Kidney (tissue), 14 donors: ENCODE measurements around the gene IL10RB. TPM values are rescaled to one million over a fixed set of nuclear protein-coding genes. Genes with fewer than 3 reads are reported as not detected.

ENCODE experiments used
- DNase-seq, 5 donors: peaks; one replicate each; pipeline ENCODE4 v3.0.0-alpha.2; 2013 to 2020
- FAIRE-seq: peaks from 2 replicates; lab custom pipeline; 2012; peaks lifted over from hg19 to GRCh38; lab: Jason Lieb, UNC
- H3K27ac ChIP-seq, 2 donors: one replicate each; pipeline ENCODE4 v1.7.0; 2013; ENCODE audit warnings: low read depth in 2 of 2, low read length in 2 of 2, inconsistent platforms in 1 of 2
- H3K27me3 ChIP-seq: one replicate; pipeline ENCODE4 v1.7.1; 2013; ENCODE audit warnings: low read length, inconsistent platforms; ENCODE audit not compliant: control insufficient read depth, insufficient read depth
- H3K36me3 ChIP-seq, 3 donors: one replicate each; pipeline versions ENCODE4 v1.7.0 to v1.7.1; 2013; ENCODE audit warnings: low read length in 3 of 3, control low read depth in 1 of 3, inconsistent platforms in 1 of 3; ENCODE audit not compliant: insufficient read depth in 3 of 3, control insufficient read depth in 2 of 3
- H3K4me1 ChIP-seq, 3 donors: one replicate each; pipeline versions ENCODE4 v1.7.0 to v1.7.1; 2013; ENCODE audit warnings: low read length in 3 of 3, inconsistent platforms in 1 of 3, low read depth in 1 of 3; ENCODE audit not compliant: control insufficient read depth in 2 of 3, insufficient read depth in 2 of 3
- H3K4me3 ChIP-seq, 3 donors: one replicate each; pipeline versions ENCODE4 v1.7.0 to v1.8.1; 2013; ENCODE audit warnings: low read length in 3 of 3, control low read depth in 1 of 3, inconsistent platforms in 1 of 3
- H3K9ac ChIP-seq, 3 donors: one replicate each; pipeline versions ENCODE4 v1.7.0 to v1.7.1; 2013; ENCODE audit warnings: low read length in 3 of 3, control low read depth in 1 of 3, inconsistent platforms in 1 of 3
- H3K9me3 ChIP-seq, 3 donors: one replicate each; pipeline versions ENCODE4 v1.7.0 to v1.7.1; 2013; ENCODE audit warnings: low read length in 3 of 3, control low read depth in 1 of 3, inconsistent platforms in 1 of 3; ENCODE audit not compliant: control insufficient read depth in 2 of 3, insufficient read depth in 1 of 3
- CTCF ChIP-seq: IDR thresholded peaks from 3 replicates; pipeline ENCODE4 v1.5.1; 2012; ENCODE audit warnings: mild to moderate bottlenecking, moderate library complexity, borderline replicate concordance; ENCODE audit not compliant: insufficient read depth; ENCODE audit errors: extremely low read depth
- intact Hi-C: fragments of 100-400 bp; cut with DNase I; formaldehyde crosslinking; loops from one replicate; pipeline ENCODE4 v1.11.1; 2022
- polyA plus RNA-seq: library from polyadenylated mRNA; stranded (reverse); fragments of 350-450 nt; fragmentation: Illumina TruSeq; extraction: RNeasy Lipid Tissue Mini Kit (QIAGEN cat#74804); gene quantifications from one replicate; pipeline ENCODE4 v1.2.3, GENCODE V29; 2014; ENCODE audit warnings: low read depth, low replicate concordance; ENCODE audit not compliant: insufficient read depth
- total RNA-seq: library from RNA; stranded (reverse); fragmentation: NEBNext Ultra II Directional; extraction: Animal tissue kit (Norgen Biotek cat#: 25700); gene quantifications from one replicate; pipeline ENCODE4 v1.2.1, GENCODE V29; 2021
- donor health status: control.
- donor health status: control.
- donor health status: control.
- donor health status: control.
- donor health status: control.
- donor health status: DM: yes; HTN: yes; CAD: no.
- donor health status: Normal renal cell carcinoma (clear cell type).

Gene IL10RB
- total and polyA plus RNA-seq, 2 donors from 2014 or later: 21.5 to 27.3 TPM

DNA sequence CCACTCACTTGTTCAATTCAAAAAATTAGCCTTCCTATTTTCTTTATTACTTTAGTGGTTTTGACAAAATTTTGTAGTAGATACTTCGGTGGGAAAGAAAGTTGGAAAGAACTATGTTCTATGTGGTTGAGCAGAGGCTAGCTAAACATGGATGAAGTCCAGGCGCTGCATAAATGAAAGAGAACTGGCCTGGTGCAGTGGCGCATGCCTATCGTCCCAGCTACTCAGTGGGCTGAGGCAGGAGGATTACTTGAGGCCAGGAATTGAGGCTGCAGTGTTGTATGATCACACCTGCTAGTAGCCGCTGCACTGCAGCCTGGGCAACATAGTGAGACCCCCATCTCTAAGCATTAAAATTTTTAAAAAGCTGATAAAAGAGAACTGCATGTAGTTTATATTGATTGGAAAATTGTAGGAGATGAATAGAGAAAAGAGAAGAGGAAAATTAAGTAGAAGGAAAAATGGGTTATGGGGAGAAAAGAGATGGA, 79.6 kb downstream of the IL10RB start:
- H3K27me3 ChIP-seq: no peaks in the 10 kb centered on the region
- H3K9ac ChIP-seq: no peak overlapping the region
- DNase-seq (no peak), FAIRE-seq (no peak)
- H3K4me3 ChIP-seq: no peak overlapping the region
- no peaks in the 10 kb centered on the region for H3K9me3 ChIP-seq
- H3K4me1 ChIP-seq: peaks cover 0 to 3% (median 0%) of the 10 kb centered on the region in 3 donors
- H3K27ac ChIP-seq: no peak overlapping the region
- TF ChIP-seq CTCF: no peak
- intact Hi-C loops: no loop called here
- H3K36me3 ChIP-seq: peaks cover 2 to 23% (median 12%) of the 10 kb centered on the region in 3 donors

Other genes starting within 250 kb of the IL10RB start
- gene OLIG2, start 240.4 kb upstream of the IL10RB start, total RNA-seq: not detected
- not detected for gene OLIG2, start 240.4 kb upstream of the IL10RB start, polyA plus RNA-seq
- 1.5 TPM for gene OLIG1, start 196.2 kb upstream of the IL10RB start, total RNA-seq
- gene OLIG1, start 196.2 kb upstream of the IL10RB start, polyA plus RNA-seq: 18.2 TPM
- 56.5 TPM for gene IFNAR2, start 36.4 kb upstream of the IL10RB start, total RNA-seq
- 14.8 TPM for gene IFNAR2, start 36.4 kb upstream of the IL10RB start, polyA plus RNA-seq
- 60.9 TPM for gene IFNAR1, start 58.6 kb downstream of the IL10RB start, total RNA-seq
- 15.9 TPM for gene IFNAR1, start 58.6 kb downstream of the IL10RB start, polyA plus RNA-seq
- gene IFNGR2, start 137.0 kb downstream of the IL10RB start, total RNA-seq: 68.3 TPM
- gene IFNGR2, start 137.0 kb downstream of the IL10RB start, polyA plus RNA-seq: 57.6 TPM
- gene TMEM50B, start 213.6 kb downstream of the IL10RB start, total RNA-seq: 87.6 TPM
- gene TMEM50B, start 213.6 kb downstream of the IL10RB start, polyA plus RNA-seq: 63.7 TPM
- gene DNAJC28, start 225.3 kb downstream of the IL10RB start, total RNA-seq: 2.2 TPM
- gene DNAJC28, start 225.3 kb downstream of the IL10RB start, polyA plus RNA-seq: 4.6 TPM